Astrocyte of the cerebellum (primary cell): ENCODE measurements around the gene ZNF600.
"Not testable (repeated sequence)": the region's sequence is repeated elsewhere in the genome, so short reads cannot be mapped to it uniquely, and the experiment has no call there.

Source experiments
- DNase-seq: peaks from one replicate; pipeline ENCODE4 v3.0.0-alpha.2; 2011; ENCODE audit warnings: low read depth
- H3K4me3 ChIP-seq: 2 replicates; pipeline ENCODE4 v1.5.1; 2011; ENCODE audit warnings: mild to moderate bottlenecking, low read depth, low read length, moderate library complexity
- CTCF ChIP-seq: IDR thresholded peaks from 2 replicates; pipeline ENCODE4 v1.5.1; 2012; ENCODE audit warnings: low read length, low read depth, moderate library complexity, mild to moderate bottlenecking; ENCODE audit errors: missing control alignments
- in situ Hi-C: cut with HindIII; loops from 2 replicates; pipeline ENCODE4 v1.10.0; 2017; ENCODE audit warnings: low sequenced_read_pairs

ZNF600 gene

GRCh38 chr19:52716522-52716921 is 70.1 kb downstream of the ZNF600 start:
- in situ Hi-C loops = no loop called here
- H3K4me3 ChIP-seq = no peak overlapping the region
- DNase-seq = no peak
- no peak for TF ChIP-seq CTCF

GRCh38 chr19:52715902-52716301 is 70.7 kb downstream of the ZNF600 start:
- DNase-seq, in situ Hi-C loops, H3K4me3 ChIP-seq: not testable (repeated sequence)

- H3K4me3 ChIP-seq, in situ Hi-C loops, DNase-seq: not testable (repeated sequence)
Measured at GRCh38 chr19:52715330-52715729, 71.3 kb downstream of the ZNF600 start.
